Measurements from ENCODE around the gene FILIP1.
"Not testable (repeated sequence)": the region's sequence is repeated elsewhere in the genome, so short reads cannot be mapped to it uniquely, and the experiment has no call there.

The FILIP1 gene

DNA sequence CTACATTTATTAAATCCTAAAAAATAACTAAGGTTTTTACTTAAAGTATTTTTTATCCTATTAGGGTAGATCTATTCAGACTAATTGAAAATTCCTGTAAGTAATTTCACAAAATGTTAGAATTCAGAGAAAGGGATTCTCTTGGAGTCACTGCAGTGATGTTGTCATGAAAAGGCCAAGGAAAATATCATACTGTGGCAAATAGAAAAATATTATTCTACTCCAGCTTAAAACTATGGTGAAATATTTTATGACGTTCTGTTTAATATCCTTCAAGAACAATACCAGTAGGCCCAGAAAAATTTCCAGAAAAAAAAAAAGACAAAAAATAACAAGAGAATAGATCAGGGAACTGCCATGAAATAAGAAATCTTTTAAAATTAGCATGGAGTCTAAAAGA lies 73.6 kb downstream of the FILIP1 start:
- no peak for DNase-seq (ENCODE audit: low read depth in 2 of 2)

DNA sequence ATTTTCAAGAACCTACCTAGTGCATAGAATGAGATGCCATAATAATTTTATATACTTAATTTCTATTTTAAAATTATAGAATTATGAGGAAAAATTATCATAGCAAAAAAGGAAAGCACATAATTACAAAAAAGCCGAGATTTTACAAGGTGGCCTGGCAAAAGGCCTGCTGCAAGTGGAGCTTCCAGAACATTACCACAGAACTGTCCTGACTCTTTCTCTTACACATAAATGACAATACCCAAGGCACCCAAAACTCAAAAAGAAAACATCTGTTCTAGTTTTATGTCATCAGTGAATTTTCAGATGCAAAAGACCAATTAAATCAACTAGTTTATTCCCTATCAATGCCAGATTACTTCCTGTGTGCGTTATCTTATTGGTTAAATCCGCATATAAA lies 74.2 kb downstream of the FILIP1 start:
- no peak for DNase-seq (ENCODE audit: low read depth in 2 of 2)

DNA sequence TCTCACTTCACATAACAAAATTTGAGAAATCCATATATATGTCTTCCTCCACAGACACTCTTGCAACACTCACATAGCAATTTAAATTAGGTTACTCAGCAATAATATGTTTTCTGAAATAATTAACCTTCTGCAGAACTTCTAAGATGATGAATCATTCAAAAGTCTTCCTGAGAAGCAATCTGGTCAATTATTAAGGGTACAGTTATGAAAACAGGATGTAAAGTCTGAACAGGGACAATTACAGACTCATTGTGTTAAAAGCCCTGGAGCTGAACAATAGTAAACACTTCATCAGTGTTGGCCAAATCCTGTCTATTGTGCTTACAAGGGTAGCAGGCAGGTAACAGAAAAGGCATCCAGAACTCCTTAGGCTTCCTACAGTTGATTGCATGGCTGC lies 75.4 kb downstream of the FILIP1 start:
- DNase-seq (ENCODE audit: low read depth in 2 of 2), result no peak

DNA sequence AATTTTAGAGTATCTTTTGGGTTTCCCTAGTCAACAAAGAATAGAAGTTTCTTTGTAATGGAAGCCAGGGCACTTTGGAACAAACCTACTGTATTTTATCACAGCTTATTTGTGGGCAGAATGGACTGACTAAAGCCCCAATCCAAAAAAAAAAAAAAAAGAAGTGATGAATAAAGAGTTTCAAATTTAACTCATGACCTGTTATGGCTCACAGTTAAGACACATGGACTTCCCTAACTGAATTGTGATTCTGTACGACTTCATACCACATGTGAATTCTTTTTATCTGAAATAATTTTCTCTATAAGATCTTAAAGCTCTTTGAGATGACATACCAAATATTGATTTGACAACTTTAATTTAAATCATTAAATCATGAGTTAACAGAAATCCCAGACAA lies 77.2 kb downstream of the FILIP1 start:
- no peak for DNase-seq (ENCODE audit: low read depth in 2 of 2)

DNA sequence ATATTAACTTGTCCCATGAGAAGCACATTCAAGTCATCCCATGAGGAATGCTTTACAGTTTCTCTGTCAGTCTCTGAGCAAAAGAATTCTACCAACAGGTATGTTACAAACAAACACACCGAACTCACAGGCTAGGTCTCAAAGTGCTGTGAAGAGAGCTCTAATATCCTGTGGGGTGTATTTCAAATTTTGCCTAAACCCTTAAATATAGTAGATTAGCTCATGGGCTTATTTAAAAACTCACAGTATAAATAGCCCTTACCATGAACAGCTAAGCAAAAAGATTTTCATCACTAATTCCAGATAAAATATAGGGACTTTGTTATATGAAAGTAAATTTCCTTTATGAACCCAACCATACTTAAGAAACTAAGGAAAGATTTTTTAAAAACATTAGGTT lies 77.8 kb downstream of the FILIP1 start:
- no peak for DNase-seq (ENCODE audit: low read depth in 2 of 2)

DNA sequence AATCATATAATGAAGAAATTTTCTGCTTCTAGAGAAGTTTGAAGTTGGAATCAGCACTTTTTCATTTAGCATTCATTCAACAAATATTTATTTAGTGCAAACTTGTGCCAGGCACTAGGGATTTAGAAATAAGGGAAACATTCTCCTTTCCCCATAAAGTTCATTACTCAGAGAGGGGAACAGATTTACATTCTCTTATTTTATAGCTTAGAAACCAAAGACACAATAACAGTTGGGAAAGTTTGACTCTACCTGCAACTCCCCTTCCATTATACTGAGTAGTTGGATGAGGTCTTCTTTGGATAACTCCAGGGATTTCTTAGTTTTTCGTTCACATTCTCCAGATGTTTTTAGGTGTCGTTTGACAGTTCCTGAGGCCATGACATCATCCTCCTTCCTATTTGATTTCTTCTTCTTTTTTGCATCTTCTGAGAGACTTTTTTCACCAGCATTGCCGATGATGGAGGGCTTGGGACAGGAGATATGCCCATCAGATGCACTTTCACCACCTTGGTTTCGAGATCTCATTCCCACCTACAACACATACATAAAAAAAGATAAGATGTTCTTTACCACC lies 79.1 kb downstream of the FILIP1 start:
- DNase-seq (ENCODE audit: low read depth in 2 of 2), result no peak

DNA sequence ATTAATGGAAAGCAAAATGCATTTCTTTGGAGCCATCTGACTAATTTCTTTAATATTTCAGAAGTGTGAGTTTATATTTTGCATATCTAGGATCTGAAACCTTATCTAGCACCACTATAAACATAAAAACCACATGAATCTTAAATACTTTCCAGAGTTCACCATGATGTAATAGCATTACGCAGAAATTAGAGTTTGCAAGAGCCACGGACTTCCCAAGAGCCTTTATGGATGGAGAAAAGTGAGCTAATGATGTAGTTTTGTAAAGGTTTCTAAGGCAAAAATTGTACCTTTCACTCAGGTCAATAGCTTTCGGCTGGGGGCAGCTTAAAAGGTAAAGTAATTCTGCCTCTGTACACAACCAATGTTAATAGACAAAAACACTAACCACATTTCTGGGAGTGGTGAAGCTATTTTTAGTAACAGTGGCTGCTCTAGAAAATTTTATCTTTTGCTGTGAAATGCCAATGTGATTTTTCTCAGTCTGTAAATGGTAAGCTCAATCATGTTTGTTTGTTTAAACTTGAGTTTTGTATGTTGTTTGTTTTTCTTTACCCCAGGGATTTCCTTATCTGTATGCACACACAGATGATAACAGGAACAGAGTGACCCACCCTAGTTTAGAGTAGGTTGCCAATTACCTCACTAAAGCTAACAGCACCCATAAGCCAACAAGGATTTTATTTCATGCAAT lies 80.5 kb downstream of the FILIP1 start:
- DNase-seq (ENCODE audit: low read depth in 2 of 2), result no peak

DNA sequence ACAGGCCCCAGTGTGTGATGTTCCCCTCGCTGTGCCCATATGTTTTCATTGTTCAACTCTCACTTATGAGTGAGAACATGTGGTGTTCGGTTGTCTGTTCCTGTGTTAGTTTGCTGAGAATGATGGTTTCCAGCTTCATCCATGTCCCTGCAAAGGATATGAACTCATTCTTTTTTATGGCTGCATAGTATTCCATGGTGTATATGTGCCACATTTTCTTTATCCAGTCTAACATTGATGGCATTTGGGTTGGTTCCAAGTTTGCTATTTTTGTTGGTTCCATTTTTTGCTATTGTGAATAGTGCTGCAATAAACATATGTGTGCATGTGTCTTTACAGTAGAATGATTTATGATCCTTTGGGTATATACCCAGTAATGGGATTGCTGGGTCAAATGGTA lies 83.0 kb downstream of the FILIP1 start:
- DNase-seq (ENCODE audit: low read depth in 2 of 2), result not testable (repeated sequence)

DNA sequence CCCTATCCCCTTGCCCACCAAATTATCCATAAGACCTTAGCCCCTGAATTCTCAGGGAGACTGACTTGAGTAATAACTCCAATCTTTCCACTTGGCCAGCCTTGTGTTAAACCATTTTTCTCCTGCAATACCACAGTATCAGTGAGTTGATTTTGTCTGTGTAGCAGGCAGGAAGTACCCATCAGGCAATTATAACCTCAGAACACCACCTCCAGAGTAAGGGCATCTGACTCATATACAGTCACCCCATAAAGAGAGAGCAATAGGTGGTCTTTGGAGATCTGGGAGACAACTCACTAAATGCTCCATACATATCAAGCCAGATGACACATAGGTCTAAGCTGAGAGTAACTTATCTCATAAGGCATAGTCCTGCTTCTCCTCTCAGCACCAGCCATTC lies 83.7 kb downstream of the FILIP1 start:
- no peak for DNase-seq (ENCODE audit: low read depth in 2 of 2)

DNA sequence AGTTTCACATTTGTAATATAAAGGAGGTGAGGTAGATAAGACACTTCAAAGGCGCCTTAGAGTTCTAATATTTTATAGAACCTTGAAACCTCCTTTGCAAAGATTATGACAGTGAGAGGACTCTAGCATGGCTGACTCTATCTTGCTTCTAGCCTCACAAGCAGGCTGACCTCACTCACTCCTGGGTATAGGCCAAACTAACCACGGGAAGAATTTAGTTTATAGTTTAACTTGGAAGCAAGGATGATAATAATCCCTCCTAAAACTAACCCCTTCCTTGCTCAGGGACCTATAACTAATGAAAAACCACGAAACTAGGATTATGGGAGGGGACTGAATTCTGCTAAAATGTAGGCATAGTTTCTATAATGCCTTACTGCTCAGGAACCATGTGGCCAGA lies 84.3 kb downstream of the FILIP1 start:
- DNase-seq (ENCODE audit: low read depth in 2 of 2), result no peak

DNA sequence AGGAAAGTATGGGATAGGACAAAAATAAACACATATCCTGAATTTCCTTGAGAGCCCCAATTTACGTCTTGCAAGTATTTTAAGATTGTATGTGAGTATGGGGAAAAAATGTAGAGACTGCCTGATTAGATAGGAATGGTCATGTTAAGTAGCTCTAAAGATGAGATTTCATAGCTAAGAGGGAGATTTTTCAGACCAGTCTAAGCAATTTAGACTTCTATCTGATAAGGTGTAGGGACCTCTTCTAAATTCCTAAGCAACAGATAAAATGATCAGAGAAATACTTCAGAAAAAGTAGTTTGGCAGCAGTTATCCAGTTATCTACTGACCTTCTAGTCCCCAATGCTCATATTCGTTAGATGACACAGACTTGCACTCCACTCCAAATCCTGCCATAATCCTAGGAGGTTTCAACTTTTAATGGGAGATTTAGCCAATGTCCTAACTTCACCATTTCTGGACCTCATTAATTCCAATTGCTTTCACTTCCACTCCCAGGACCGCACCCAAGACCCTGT lies 90.0 kb downstream of the FILIP1 start:
- no peak for DNase-seq (ENCODE audit: low read depth in 2 of 2)

DNA sequence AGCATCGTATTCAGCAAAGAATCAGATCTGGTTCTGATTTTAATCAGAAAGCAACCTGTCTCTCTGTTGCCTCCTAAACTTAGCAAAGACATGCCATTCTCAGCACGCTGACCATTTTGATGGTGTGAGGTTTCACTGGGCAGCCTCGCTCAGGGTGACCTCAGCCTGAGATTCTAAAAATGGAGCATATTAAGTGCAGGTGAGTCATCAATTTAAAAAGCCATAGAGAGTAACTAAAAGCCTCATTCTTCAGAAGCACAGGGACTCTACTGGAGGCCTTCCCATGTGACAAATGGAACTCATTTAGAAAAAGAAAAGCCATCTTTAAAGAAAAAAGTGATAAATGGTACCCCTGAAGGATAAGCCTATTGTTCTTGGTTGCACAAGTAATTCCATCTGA lies 91.3 kb downstream of the FILIP1 start:
- DNase-seq (ENCODE audit: low read depth in 2 of 2), result no peak

DNA sequence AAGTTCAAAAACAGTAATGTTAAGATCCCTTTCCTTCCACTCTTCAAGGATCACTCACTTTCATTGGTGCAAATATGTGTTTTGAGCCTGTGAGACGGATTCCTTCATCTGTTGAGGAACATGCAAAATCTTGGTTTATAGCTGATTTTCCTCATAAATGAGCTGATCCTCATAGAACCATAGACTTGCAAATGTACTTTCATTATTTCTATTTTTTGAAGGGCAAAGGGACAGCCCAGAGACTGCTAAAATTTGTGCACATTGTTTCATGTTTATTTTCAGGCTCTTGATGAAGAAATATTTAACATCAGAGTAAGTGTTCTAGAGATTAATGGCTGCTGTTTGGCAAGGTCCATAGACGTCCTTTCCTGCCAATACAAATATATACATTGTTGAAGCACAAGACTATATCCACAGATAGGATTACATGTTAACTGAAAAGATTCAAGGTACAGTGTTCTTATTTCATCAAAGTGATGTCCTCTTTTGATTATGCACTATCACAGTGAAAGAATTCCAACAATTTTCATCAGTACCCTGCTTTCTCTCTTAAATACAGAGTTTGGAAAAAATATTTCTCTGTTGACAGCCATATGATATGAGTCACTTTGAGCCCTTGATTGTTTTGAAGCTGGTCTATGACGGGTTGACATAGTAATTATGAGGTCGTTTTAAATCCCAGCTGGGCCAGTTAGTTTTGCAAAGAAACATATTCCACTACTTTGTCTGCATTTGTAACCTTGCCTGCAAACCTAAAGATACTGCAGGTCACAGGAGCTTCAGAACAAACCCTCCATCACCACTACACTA lies 95.7 kb downstream of the FILIP1 start:
- no peak for DNase-seq (ENCODE audit: low read depth in 2 of 2)

DNA sequence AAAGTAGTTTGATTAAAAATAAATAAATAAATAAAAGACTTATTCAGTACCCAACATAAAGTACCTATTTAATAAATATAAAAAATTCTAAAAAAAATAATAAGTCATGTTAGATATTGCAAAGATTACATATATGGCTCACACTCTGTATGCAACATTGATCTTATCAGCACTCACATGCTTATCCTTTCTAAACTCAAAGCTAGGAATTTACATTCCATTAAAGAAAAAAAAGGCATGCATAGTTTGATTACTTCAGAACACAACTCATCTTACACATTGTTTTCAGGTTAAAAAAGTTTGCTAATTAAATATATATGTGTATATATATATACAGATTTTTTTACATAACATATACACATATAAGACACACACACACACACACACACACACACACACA lies 96.4 kb downstream of the FILIP1 start:
- DNase-seq (ENCODE audit: low read depth in 2 of 2), result no peak

DNA sequence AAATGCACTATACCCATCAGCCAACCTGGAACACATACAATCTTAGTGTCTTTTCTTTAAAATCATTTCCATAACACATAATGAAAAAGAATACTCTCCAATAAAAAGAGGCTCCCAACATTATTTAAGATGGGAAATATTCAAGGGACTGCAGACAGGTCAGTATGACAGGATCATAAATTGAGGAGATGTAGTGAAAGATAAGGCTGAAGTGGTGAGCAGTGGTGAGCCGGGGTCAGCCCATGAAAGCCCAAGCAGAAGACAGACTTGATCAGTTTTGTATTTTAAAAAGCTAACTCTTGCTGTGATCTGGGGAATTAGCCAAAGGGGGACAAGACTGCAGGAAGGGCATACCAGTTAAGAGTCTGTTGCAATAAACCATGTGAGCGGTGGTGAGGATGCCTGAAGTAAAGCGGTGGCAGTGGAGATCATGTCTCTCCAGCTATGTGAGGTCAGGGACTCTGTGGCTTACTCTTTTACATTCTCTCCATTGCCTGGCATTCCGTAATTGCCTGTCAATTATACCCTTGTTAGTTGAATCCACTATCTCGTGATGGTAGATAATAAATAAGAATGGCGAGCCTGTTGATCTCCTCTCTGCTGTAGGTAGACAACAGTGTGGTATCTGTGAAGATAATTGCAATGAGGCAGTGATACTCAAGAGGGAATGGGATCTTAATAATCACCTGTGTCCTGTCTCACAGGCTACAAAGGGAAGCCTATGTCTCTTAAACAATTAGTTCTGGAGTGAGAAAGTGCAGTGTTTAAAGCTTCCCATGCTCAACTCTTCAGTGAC lies 97.4 kb downstream of the FILIP1 start:
- DNase-seq (ENCODE audit: low read depth in 2 of 2), result no peak

DNA sequence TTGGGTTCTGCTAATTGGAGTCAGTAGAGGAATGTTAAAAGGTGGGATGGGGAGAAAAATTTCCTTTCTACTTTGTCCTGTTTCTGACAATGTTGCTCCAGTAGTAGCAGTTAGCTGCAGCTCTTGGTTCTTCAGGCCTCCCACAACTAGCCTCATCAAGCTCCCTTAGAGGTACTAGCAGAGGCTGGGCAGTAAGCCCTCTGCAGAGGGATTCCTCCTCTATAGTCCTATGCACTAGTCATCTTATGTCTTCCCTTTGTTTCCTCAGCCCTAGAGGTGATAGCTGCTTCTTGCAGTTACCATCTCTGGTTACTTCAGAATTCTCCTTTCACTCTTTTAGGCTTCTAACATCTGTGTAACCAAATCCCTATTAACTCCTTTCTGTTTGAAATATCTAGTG lies 99.8 kb downstream of the FILIP1 start:
- DNase-seq (ENCODE audit: low read depth in 2 of 2), result no peak

DNA sequence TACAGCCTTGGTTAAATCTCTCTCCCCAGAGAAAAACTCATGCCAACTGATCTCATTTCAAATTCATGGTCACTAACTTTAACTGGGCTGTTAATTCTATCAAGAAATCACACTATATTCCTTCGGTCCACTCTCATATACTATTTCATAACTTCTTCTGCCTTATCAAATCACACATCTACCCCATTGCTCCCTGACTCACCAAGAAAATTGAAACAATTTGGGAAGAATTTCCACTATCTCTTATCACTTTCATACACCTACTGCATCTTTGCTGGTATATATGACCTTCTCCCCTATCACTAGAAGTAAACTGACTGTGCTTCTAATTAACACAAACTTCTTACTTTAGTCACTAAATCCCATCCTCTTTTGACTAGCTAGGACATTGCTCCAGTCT lies 102.3 kb downstream of the FILIP1 start:
- DNase-seq (ENCODE audit: low read depth in 2 of 2), result no peak

DNA sequence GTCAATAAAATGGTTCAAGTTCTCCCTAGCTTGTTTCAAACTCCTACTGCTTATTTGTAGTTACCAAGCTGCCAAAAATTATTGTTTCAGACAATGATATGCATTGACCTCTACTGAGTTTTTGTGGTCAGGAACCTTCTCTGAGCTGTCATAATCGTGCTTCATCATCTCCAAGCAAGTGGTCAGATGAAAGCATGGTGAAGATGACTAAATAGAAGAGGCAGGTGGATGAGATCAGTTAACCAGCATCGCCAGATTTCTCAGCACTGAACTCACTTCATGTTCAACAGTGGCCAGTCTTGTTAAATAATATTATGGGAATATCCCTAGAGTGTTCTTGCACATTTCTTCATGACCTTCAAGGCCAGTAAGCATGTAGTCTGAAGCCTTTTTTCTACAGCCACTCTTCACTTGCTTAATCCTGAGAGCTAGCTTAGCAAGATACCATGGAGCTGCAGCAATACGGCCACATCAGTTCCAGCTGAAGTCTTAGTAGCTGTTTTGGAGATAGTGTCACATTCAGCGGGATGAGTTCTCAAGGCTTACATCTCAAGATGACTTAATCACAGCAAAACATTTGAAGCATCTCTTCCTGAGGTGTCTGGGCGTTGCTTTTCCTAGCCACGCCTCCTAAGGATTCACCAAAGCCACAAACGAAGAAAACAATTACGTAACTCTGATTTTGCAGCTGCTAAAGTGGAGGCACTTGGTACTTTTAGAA lies 107.4 kb downstream of the FILIP1 start:
- DNase-seq (ENCODE audit: low read depth in 2 of 2), result no peak

DNA sequence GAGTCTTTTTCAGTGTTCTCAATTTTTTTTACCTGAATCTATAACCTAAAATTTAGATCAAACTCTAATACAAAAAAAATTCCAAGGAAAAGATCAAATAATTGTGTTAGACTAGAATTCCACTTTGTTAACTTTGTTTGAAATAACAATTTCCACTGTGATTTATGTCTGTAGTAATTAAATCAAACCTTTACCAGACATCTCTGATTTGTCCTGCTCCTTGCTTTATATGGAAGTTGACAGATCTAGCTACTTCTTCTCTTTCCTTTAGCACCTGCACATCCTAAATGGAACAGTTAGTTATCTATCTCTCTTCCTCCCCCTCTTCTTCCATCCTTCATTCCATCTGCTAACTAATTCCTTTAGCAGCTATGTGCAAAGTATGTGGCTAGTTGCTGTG lies 109.5 kb downstream of the FILIP1 start:
- DNase-seq (ENCODE audit: low read depth in 2 of 2), result no peak

DNA sequence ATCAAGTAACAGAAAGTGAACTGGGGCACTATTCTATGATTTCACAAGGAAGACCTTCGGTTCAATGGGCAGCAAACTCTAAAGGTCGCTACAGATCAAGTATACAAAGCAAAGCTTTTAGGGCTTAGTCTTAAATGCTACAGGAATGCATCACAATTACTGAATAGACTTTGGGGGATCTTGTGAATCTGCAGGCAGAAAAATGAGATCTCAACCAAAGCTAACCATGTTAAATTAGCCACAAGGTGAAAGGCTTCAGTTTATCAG lies 111.0 kb downstream of the FILIP1 start:
- no peak for DNase-seq (ENCODE audit: low read depth in 2 of 2)

DNA sequence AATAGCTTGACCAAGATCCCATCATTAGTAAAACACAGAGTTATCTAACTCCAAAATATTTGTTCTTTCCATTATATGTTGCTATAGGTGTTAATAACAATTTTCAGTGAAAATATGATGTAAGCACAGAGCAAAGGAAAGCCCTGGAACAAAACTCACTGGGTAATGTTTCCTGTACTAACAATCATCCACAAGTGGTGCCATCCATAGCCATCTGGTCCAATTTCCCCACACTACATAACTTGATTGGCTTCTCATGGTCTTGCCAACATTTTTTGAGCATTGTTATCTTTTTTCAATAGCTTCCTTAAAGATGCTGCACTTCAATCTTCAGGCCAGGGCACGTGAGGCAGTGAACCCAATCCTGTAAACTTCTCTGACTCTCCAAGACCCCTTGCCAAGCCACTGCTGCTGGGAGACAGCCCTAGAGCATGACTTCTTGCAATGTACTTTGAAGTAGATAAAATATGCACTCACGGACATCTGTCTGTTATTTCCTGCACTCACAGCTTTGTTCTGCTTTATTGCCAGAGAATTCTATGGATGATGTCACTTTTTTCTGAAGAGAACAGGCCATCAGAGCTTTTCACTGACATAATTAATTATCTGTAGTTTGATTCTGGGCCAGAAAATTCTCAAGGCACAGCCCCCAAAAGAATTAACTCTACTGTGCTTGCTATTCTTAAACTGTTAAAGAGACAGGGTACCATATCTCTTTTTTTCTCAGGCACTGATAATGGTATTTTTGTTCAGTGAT lies 111.5 kb downstream of the FILIP1 start:
- DNase-seq (ENCODE audit: low read depth in 2 of 2), result no peak

Measured in stimulated activated CD4-positive, alpha-beta T cell treated with anti-CD3 and anti-CD28 coated beads, Interleukin-4, amount 100 ng/mL, for 48 hours (primary cell).